Liver (tissue), 9 donors: ENCODE measurements around the gene SLX4IP. TPM values are rescaled to one million over a fixed set of nuclear protein-coding genes. Genes with fewer than 3 reads are reported as not detected.

Experiments used
- DNase-seq: peaks from one replicate; pipeline ENCODE4 v3.0.0-alpha.2; 2017; ENCODE audit warnings: low spot score
- H3K27ac ChIP-seq, 2 donors: one replicate each; pipeline ENCODE4 v1.7.0; 2013; ENCODE audit warnings: inconsistent platforms in 2 of 2, low read length in 2 of 2, control low read depth in 1 of 2, low read depth in 1 of 2, mild to moderate bottlenecking in 1 of 2
- H3K27me3 ChIP-seq, 4 donors: one replicate each; pipeline versions ENCODE4 v1.6.1 to v1.7.0; 2013; ENCODE audit warnings: low read length in 3 of 4, inconsistent platforms in 1 of 4, mild to moderate bottlenecking in 1 of 4, moderate library complexity in 1 of 4; ENCODE audit not compliant: control insufficient read depth in 4 of 4, insufficient read depth in 4 of 4
- H3K36me3 ChIP-seq, 4 donors: one replicate each; pipeline versions ENCODE4 v1.6.1 to v1.7.0; 2013; ENCODE audit warnings: low read length in 3 of 4, mild to moderate bottlenecking in 3 of 4, low read depth in 1 of 4, moderate library complexity in 1 of 4; ENCODE audit not compliant: control insufficient read depth in 4 of 4, insufficient read depth in 3 of 4
- H3K4me1 ChIP-seq, 4 donors: one replicate each; pipeline versions ENCODE4 v1.6.1 to v1.7.0; 2013; ENCODE audit warnings: low read length in 3 of 4, mild to moderate bottlenecking in 3 of 4, moderate library complexity in 1 of 4; ENCODE audit not compliant: control insufficient read depth in 4 of 4, insufficient read depth in 4 of 4
- H3K4me3 ChIP-seq, 3 donors: one replicate each; pipeline versions ENCODE4 v1.6.1 to v1.7.0; 2013; ENCODE audit warnings: low read length in 3 of 3, control low read depth in 1 of 3, low read depth in 1 of 3, mild to moderate bottlenecking in 1 of 3
- H3K9ac ChIP-seq, 2 donors: one replicate each; pipeline ENCODE4 v1.7.0; 2013; ENCODE audit warnings: low read length in 2 of 2, mild to moderate bottlenecking in 2 of 2, moderate library complexity in 2 of 2, control low read depth in 1 of 2, low read depth in 1 of 2
- H3K9me3 ChIP-seq, 4 donors: one replicate each; pipeline versions ENCODE4 v1.6.1 to v1.7.0; 2013; ENCODE audit warnings: low read length in 3 of 4; ENCODE audit not compliant: control insufficient read depth in 4 of 4
- FOXA1 ChIP-seq: IDR thresholded peaks from 2 replicates; pipeline ENCODE4 v1.6.1; 2016; ENCODE audit warnings: antibody characterized with exemption
- FOXA2 ChIP-seq: IDR thresholded peaks from 2 replicates; pipeline ENCODE4 v1.6.1; 2016; ENCODE audit warnings: antibody characterized with exemption
- GABPA ChIP-seq, 2 donors: IDR thresholded peaks in 1 of 2; conservative IDR thresholded peaks in 1 of 2; 2 replicates each; pipeline ENCODE4 v1.6.1; 2016; ENCODE audit warnings: antibody characterized with exemption in 2 of 2, mild to moderate bottlenecking in 1 of 2, moderate library complexity in 1 of 2
- HNF4A ChIP-seq, 2 donors: conservative IDR thresholded peaks; 2 replicates each; pipeline ENCODE4 v1.6.1; 2016; ENCODE audit warnings: antibody characterized with exemption in 2 of 2, mild to moderate bottlenecking in 2 of 2
- JUND ChIP-seq, 2 donors: IDR thresholded peaks; 2 replicates each; pipeline ENCODE4 v1.6.1; 2016; ENCODE audit warnings: antibody characterized with exemption in 2 of 2
- MAX ChIP-seq: IDR thresholded peaks from 2 replicates; pipeline ENCODE4 v1.6.1; 2016; ENCODE audit warnings: antibody characterized with exemption
- NR2F2 ChIP-seq: IDR thresholded peaks from 2 replicates; pipeline ENCODE4 v1.6.1; 2016; ENCODE audit warnings: antibody characterized with exemption
- RAD21 ChIP-seq, 2 donors: IDR thresholded peaks; 2 replicates each; pipeline ENCODE4 v1.6.1; 2016; ENCODE audit warnings: antibody characterized with exemption in 2 of 2, mild to moderate bottlenecking in 2 of 2
- REST ChIP-seq: IDR thresholded peaks from 2 replicates; pipeline ENCODE4 v1.6.1; 2016; ENCODE audit warnings: antibody characterized with exemption, mild to moderate bottlenecking
- RXRA ChIP-seq, 2 donors: IDR thresholded peaks; 2 replicates each; pipeline ENCODE4 v1.6.1; 2017 to 2018; ENCODE audit warnings: antibody characterized with exemption in 2 of 2, mild to moderate bottlenecking in 1 of 2
- SP1 ChIP-seq: IDR thresholded peaks from 2 replicates; pipeline ENCODE4 v1.6.1; 2018; ENCODE audit warnings: antibody characterized with exemption, mild to moderate bottlenecking
- YY1 ChIP-seq: IDR thresholded peaks from 2 replicates; pipeline ENCODE4 v1.6.1; 2016; ENCODE audit warnings: antibody characterized with exemption, mild to moderate bottlenecking
- WGBS: extraction: QIAGEN DNeasy Blood & Tissue Kit; methylation state at CpG from one replicate; pipeline ENCODE4 v1.1.7; 2013; 5-methylcytosine and 5-hydroxymethylcytosine counted together
- polyA plus RNA-seq, 2 donors: library from polyadenylated mRNA; stranded (reverse) in 1 of 2; unstranded in 1 of 2; fragments of 200-250 nt in 1 of 2; fragments of >200 nt in 1 of 2; fragmentation: Nextera tagmentation in 1 of 2; extraction: Ambion mirVana in 1 of 2; gene quantifications; one replicate each; pipeline versions ENCODE4 v1.2.1 to v1.2.3, GENCODE V29; 2013 to 2015
- total RNA-seq, 2 donors: library from RNA; depleted of rRNA; stranded (reverse); fragments of >200 nt; gene quantifications; one replicate each; pipeline ENCODE4 v1.2.3, GENCODE V29; 2014
- TF ChIP-seq, protein P1 (sequence below): IDR thresholded peaks from 2 replicates; pipeline ENCODE4 v1.6.1; 2016; ENCODE audit warnings: antibody characterized with exemption
- TF ChIP-seq, protein P2 (sequence below): fragments of 150-350 bp; IDR thresholded peaks from 2 replicates; pipeline ENCODE4 v1.5.1; 2017; ENCODE audit warnings: improper control_type of control experiment, low read depth, low read length; ENCODE audit not compliant: missing input control
- TF ChIP-seq, protein P3 (sequence below): IDR thresholded peaks from 2 replicates; pipeline ENCODE4 v1.6.1; 2016; ENCODE audit warnings: antibody characterized with exemption
- donor health status: healthy.
- donor health status: healthy.
- donor health status: healthy.
- donor health status: healthy.
- donor health status: healthy.

SLX4IP gene
- total and polyA plus RNA-seq, 4 donors, result 1.1 to 3.4 (median 2.7) TPM

GRCh38 chr20:10565922-10566897 lies 131.1 kb downstream of the SLX4IP start:
- Histone ChIP-seq H3K9me3 (no peaks in the 10 kb centered on the region), H3K4me3 (no peak overlapping the region), H3K4me1 (no peaks in the 10 kb centered on the region), H3K9ac (no peak overlapping the region), H3K27me3 (no peaks in the 10 kb centered on the region), H3K27ac (no peak overlapping the region), H3K36me3 (no peaks in the 10 kb centered on the region)
- no peak for DNase-seq
- no peak for TF ChIP-seq MAX
- TF ChIP-seq FOXA2, result no peak
- TF ChIP-seq, protein P1, sequence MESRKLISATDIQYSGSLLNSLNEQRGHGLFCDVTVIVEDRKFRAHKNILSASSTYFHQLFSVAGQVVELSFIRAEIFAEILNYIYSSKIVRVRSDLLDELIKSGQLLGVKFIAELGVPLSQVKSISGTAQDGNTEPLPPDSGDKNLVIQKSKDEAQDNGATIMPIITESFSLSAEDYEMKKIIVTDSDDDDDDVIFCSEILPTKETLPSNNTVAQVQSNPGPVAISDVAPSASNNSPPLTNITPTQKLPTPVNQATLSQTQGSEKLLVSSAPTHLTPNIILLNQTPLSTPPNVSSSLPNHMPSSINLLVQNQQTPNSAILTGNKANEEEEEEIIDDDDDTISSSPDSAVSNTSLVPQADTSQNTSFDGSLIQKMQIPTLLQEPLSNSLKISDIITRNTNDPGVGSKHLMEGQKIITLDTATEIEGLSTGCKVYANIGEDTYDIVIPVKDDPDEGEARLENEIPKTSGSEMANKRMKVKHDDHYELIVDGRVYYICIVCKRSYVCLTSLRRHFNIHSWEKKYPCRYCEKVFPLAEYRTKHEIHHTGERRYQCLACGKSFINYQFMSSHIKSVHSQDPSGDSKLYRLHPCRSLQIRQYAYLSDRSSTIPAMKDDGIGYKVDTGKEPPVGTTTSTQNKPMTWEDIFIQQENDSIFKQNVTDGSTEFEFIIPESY, result no peak
- TF ChIP-seq, protein P2, sequence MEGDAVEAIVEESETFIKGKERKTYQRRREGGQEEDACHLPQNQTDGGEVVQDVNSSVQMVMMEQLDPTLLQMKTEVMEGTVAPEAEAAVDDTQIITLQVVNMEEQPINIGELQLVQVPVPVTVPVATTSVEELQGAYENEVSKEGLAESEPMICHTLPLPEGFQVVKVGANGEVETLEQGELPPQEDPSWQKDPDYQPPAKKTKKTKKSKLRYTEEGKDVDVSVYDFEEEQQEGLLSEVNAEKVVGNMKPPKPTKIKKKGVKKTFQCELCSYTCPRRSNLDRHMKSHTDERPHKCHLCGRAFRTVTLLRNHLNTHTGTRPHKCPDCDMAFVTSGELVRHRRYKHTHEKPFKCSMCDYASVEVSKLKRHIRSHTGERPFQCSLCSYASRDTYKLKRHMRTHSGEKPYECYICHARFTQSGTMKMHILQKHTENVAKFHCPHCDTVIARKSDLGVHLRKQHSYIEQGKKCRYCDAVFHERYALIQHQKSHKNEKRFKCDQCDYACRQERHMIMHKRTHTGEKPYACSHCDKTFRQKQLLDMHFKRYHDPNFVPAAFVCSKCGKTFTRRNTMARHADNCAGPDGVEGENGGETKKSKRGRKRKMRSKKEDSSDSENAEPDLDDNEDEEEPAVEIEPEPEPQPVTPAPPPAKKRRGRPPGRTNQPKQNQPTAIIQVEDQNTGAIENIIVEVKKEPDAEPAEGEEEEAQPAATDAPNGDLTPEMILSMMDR, result no peak
- no peak for TF ChIP-seq FOXA1
- TF ChIP-seq SP1, result no peak
- TF ChIP-seq HNF4A (conservative IDR thresholded peaks at IDR 0.05), result no peak
- no peak for TF ChIP-seq REST
- TF ChIP-seq, protein P3, sequence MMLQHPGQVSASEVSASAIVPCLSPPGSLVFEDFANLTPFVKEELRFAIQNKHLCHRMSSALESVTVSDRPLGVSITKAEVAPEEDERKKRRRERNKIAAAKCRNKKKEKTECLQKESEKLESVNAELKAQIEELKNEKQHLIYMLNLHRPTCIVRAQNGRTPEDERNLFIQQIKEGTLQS, result no peak
- TF ChIP-seq YY1, result no peak
- no peak for TF ChIP-seq RAD21 (IDR thresholded peaks at IDR 0.05)
- TF ChIP-seq RXRA (IDR thresholded peaks at IDR 0.05), result no peak
- TF ChIP-seq NR2F2, result no peak
- WGBS, result 87% methylated on average over 8 of the region's 8 CpGs

- no peaks in the 10 kb centered on the region for H3K9me3 ChIP-seq
- H3K27me3 ChIP-seq, result no peaks in the 10 kb centered on the region
- no peak overlapping the region for H3K4me3 ChIP-seq
- no peaks in the 10 kb centered on the region for H3K4me1 ChIP-seq
- H3K27ac ChIP-seq, result no peak overlapping the region
- no peak for DNase-seq
- H3K9ac ChIP-seq, result no peak overlapping the region
- WGBS, result 95% methylated on average over 3 of the region's 3 CpGs
- H3K36me3 ChIP-seq, result no peaks in the 10 kb centered on the region
- TF ChIP-seq, protein P1, result no peak
- TF ChIP-seq FOXA2, result no peak
- TF ChIP-seq YY1, result no peak
- no peak for TF ChIP-seq HNF4A (conservative IDR thresholded peaks at IDR 0.05)
- TF ChIP-seq RXRA (IDR thresholded peaks at IDR 0.05), result no peak
- no peak for TF ChIP-seq RAD21 (IDR thresholded peaks at IDR 0.05)
- no peak for TF ChIP-seq SP1
- no peak for TF ChIP-seq GABPA (IDR thresholded peaks at IDR 0.05 in 1 of 2, conservative IDR thresholded peaks at IDR 0.05 in 1 of 2)
- no peak for TF ChIP-seq MAX
- no peak for TF ChIP-seq REST
- TF ChIP-seq JUND (IDR thresholded peaks at IDR 0.05), result no peak
- TF ChIP-seq FOXA1, result no peak
- TF ChIP-seq NR2F2, result no peak
Observed at GRCh38 chr20:10568032-10568431, 132.9 kb downstream of the SLX4IP start.
